Activated gamma-delta T cell treated with Interleukin-2 at 50 U/mL for 16 hours (primary cell): Measurements from ENCODE around the gene TNRC6B.

Experiments used
- DNase-seq: peaks from one replicate; pipeline ENCODE4 v3.0.0-alpha.2; 2020

Gene TNRC6B

GRCh38 chr22:40240686-40241085 lies 63.0 kb downstream of the TNRC6B start:
- peak; percentile 32 for DNase-seq

GRCh38 chr22:40241200-40241763 lies 63.6 kb downstream of the TNRC6B start:
- DNase-seq, result no peak

GRCh38 chr22:40243891-40244290 lies 66.2 kb downstream of the TNRC6B start:
- DNase-seq, result no peak

- DNase-seq, result no peak
These were observed 66.9 kb downstream of the TNRC6B start for GRCh38 chr22:40244586-40244985.

GRCh38 chr22:40247976-40248375 lies 70.3 kb downstream of the TNRC6B start:
- peak; percentile 73 for DNase-seq

- no peak for DNase-seq
These were observed 71.6 kb downstream of the TNRC6B start for GRCh38 chr22:40249286-40249685.

GRCh38 chr22:40250608-40251007 lies 72.9 kb downstream of the TNRC6B start:
- DNase-seq, result no peak

GRCh38 chr22:40251106-40251505 lies 73.4 kb downstream of the TNRC6B start:
- no peak for DNase-seq

GRCh38 chr22:40252146-40252545 lies 74.4 kb downstream of the TNRC6B start:
- DNase-seq, result no peak

- DNase-seq, result no peak
These were observed 78.8 kb downstream of the TNRC6B start for GRCh38 chr22:40256516-40256915.

- no peak for DNase-seq
These were observed 80.3 kb downstream of the TNRC6B start for GRCh38 chr22:40258017-40258416.

GRCh38 chr22:40258501-40258915 lies 80.8 kb downstream of the TNRC6B start:
- DNase-seq, result no peak

- DNase-seq, result no peak
These were observed 84.1 kb downstream of the TNRC6B start for GRCh38 chr22:40261783-40262182.

GRCh38 chr22:40263191-40263590 lies 85.5 kb downstream of the TNRC6B start:
- DNase-seq, result no peak

GRCh38 chr22:40265783-40266182 lies 88.1 kb downstream of the TNRC6B start:
- DNase-seq, result no peak

- DNase-seq, result no peak
These were observed 92.3 kb downstream of the TNRC6B start for GRCh38 chr22:40270031-40270430.

- DNase-seq, result no peak
These were observed 93.1 kb downstream of the TNRC6B start for GRCh38 chr22:40270748-40271373.

- DNase-seq, result no peak
These were observed 93.7 kb downstream of the TNRC6B start for GRCh38 chr22:40271440-40271839.

- DNase-seq, result no peak
These were observed 95.6 kb downstream of the TNRC6B start for GRCh38 chr22:40273319-40273718.

- no peak for DNase-seq
These were observed 99.5 kb downstream of the TNRC6B start for GRCh38 chr22:40276996-40277823.

GRCh38 chr22:40279017-40279416 lies 101.3 kb downstream of the TNRC6B start:
- DNase-seq, result no peak

- DNase-seq, result no peak
These were observed 104.0 kb downstream of the TNRC6B start for GRCh38 chr22:40281717-40282116.

GRCh38 chr22:40285513-40285912 lies 107.8 kb downstream of the TNRC6B start:
- DNase-seq, result no peak

GRCh38 chr22:40289991-40290459 lies 112.3 kb downstream of the TNRC6B start:
- peak; percentile 62 for DNase-seq
